HUES48 (cell line): ENCODE results near the gene MTRR.
"Not testable (repeated sequence)": the region's sequence is repeated elsewhere in the genome, so short reads cannot be mapped to it uniquely, and the experiment has no call there.

Experiments used
- H3K27ac ChIP-seq: one replicate; pipeline ENCODE4 v1.7.0; 2013; ENCODE audit warnings: low read depth, low read length, inconsistent platforms
- H3K27me3 ChIP-seq: 2 replicates; pipeline ENCODE4 v1.6.1; 2013; ENCODE audit warnings: mild to moderate bottlenecking, low read length; ENCODE audit not compliant: control insufficient read depth, insufficient read depth
- H3K36me3 ChIP-seq: 2 replicates; pipeline ENCODE4 v1.6.1; 2013; ENCODE audit warnings: low read length; ENCODE audit not compliant: control insufficient read depth, insufficient read depth
- H3K4me1 ChIP-seq: 2 replicates; pipeline ENCODE4 v1.6.1; 2013; ENCODE audit warnings: mild to moderate bottlenecking, low read length; ENCODE audit not compliant: control insufficient read depth, insufficient read depth
- H3K4me3 ChIP-seq: 2 replicates; pipeline ENCODE4 v1.5.1; 2013; ENCODE audit warnings: mild to moderate bottlenecking, low read depth, low read length
- H3K9ac ChIP-seq: 2 replicates; pipeline ENCODE4 v1.6.1; 2013; ENCODE audit warnings: mild to moderate bottlenecking, low read depth, low read length, moderate library complexity
- H3K9me3 ChIP-seq: 2 replicates; pipeline ENCODE4 v1.6.1; 2013; ENCODE audit warnings: low read length; ENCODE audit not compliant: control insufficient read depth, insufficient read depth

Gene MTRR

DNA sequence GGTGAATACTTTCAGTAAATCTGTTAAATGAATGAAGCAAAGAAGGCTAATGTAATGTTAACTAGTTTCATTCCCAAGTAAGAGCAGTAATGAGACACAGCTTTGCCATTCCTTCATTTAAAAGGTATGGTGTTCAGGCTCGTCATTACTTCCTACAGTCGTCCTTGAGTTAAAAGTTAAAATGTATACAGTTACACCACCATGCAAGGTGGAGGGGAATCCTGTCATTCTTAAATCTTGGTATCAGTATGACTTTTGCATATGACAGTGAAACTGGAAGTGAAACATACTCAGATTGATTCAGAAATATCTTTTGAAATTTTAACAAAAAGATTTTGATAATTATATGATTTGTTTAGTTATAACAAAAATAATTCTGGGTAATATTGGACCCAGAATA, 25.9 kb downstream of the MTRR start:
- Histone ChIP-seq H3K27ac (no peak overlapping the region), H3K4me1 (no peaks in the 10 kb centered on the region), H3K4me3 (no peak overlapping the region), H3K9me3 (no peaks in the 10 kb centered on the region), H3K9ac (no peak overlapping the region), H3K27me3 (no peaks in the 10 kb centered on the region), H3K36me3 (peaks cover 97% of the 10 kb centered on the region)

DNA sequence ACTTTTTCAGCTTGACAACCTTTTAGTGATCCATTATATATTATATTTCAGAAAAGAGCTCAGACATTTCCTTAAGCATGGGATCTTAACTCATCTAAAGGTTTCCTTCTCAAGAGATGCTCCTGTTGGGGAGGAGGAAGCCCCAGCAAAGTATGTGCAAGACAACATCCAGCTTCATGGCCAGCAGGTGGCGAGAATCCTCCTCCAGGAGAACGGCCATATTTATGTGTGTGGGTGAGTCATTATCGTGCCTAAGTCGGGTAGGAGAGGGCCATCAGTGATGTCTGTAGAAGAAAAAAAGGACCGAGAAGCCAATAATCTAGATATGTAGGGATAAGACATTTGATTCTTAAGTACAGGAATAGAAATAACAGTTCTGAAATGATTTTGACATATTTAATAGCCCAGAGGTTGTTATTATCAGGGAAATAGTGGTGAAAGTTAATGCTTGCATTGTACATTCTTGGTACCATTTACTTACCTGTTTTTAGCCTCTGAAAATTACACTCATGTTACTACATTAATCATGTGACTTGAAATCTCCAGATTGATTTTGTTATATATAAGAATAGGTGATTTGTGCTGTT, 28.2 kb downstream of the MTRR start:
- no peak overlapping the region for H3K4me3 ChIP-seq
- no peak overlapping the region for H3K27ac ChIP-seq
- no peaks in the 10 kb centered on the region for H3K9me3 ChIP-seq
- no peak overlapping the region for H3K9ac ChIP-seq
- H3K36me3 ChIP-seq = peaks cover 99% of the 10 kb centered on the region
- H3K4me1 ChIP-seq = no peaks in the 10 kb centered on the region
- no peaks in the 10 kb centered on the region for H3K27me3 ChIP-seq

GRCh38 chr5:7902201-7902600, 33.3 kb downstream of the MTRR start:
- H3K36me3 ChIP-seq = peaks cover 63% of the 10 kb centered on the region
- H3K4me1 ChIP-seq = no peaks in the 10 kb centered on the region; the same call in 1 of the 2 replicates

GRCh38 chr5:7902666-7903625, 34.0 kb downstream of the MTRR start:
- H3K4me1 ChIP-seq = no peaks in the 10 kb centered on the region; the same call in 1 of the 2 replicates
- no peak overlapping the region for H3K4me3 ChIP-seq
- no peaks in the 10 kb centered on the region for H3K9me3 ChIP-seq
- H3K9ac ChIP-seq = no peak overlapping the region
- no peak overlapping the region for H3K27ac ChIP-seq
- no peaks in the 10 kb centered on the region for H3K27me3 ChIP-seq
- peaks cover 55% of the 10 kb centered on the region for H3K36me3 ChIP-seq

More at GRCh38 chr5:7902201-7902600, 33.3 kb downstream of the MTRR start:
- Histone ChIP-seq H3K4me3 (no peak overlapping the region), H3K9me3 (no peaks in the 10 kb centered on the region), H3K27ac (no peak overlapping the region), H3K27me3 (no peaks in the 10 kb centered on the region), H3K9ac (no peak overlapping the region)

DNA sequence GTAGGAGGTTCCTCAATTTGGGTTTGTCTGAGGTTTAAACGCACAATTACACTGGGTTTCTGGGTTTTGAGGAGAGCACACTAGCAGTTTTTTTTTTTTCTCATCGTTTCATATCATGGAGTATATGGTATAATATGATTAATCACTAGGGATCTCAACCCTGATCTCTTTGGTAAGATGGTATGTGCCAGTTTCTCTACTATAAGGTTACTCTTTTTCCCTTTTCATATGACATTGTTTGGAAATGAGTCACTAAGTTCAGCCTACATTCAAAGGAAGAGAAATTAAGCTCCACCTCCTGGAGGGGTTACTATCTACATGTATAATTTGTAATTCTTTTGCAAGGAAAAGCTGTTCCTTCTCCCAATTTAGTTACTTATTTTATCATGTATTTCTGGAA, 35.2 kb downstream of the MTRR start:
- Histone ChIP-seq H3K27me3 (no peaks in the 10 kb centered on the region), H3K36me3 (peaks cover 50% of the 10 kb centered on the region), H3K9me3 (no peaks in the 10 kb centered on the region), H3K4me3 (no peak overlapping the region), H3K4me1 (no peaks in the 10 kb centered on the region; the same call in 1 of the 2 replicates), H3K9ac (no peak overlapping the region), H3K27ac (no peak overlapping the region)

DNA sequence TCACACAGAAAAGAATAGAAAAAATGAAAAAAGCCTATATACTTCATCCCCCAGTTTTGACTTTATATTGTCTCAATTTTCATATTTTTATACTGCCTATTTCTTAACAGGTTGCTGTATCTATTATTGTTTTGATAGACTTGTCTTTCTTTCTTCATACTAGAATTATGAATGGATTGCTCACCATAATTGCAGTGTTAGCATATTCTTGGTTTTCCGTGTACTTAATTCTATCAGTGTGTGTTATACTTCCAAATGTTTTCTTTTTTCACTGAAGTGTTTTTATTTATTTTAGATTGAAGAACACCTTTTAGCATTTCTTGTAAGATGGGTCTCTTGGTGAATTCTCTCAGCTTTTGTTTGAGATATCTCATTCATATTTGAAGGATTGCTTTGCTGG, 38.7 kb downstream of the MTRR start:
- Histone ChIP-seq H3K9me3 (0 out of 2 replicates have a peak, but pooled peaks cover 4% of the 10 kb centered on the region), H3K27ac (no peak overlapping the region), H3K4me3 (no peak overlapping the region), H3K9ac (no peak overlapping the region), H3K36me3 (peaks cover 17% of the 10 kb centered on the region; the same call in 1 of the 2 replicates), H3K27me3 (no peaks in the 10 kb centered on the region), H3K4me1 (no peaks in the 10 kb centered on the region; the same call in 1 of the 2 replicates)

- 0 out of 2 replicates have a peak, but pooled peaks cover 4% of the 10 kb centered on the region for H3K9me3 ChIP-seq
- no peak overlapping the region for H3K27ac ChIP-seq
- H3K4me3 ChIP-seq = no peak overlapping the region
- no peaks in the 10 kb centered on the region for H3K27me3 ChIP-seq
- H3K9ac ChIP-seq = no peak overlapping the region
- no peaks in the 10 kb centered on the region; the same call in 1 of the 2 replicates for H3K4me1 ChIP-seq
- peaks cover 17% of the 10 kb centered on the region; the same call in 1 of the 2 replicates for H3K36me3 ChIP-seq
These were observed 39.4 kb downstream of the MTRR start for GRCh38 chr5:7908317-7908716.

DNA sequence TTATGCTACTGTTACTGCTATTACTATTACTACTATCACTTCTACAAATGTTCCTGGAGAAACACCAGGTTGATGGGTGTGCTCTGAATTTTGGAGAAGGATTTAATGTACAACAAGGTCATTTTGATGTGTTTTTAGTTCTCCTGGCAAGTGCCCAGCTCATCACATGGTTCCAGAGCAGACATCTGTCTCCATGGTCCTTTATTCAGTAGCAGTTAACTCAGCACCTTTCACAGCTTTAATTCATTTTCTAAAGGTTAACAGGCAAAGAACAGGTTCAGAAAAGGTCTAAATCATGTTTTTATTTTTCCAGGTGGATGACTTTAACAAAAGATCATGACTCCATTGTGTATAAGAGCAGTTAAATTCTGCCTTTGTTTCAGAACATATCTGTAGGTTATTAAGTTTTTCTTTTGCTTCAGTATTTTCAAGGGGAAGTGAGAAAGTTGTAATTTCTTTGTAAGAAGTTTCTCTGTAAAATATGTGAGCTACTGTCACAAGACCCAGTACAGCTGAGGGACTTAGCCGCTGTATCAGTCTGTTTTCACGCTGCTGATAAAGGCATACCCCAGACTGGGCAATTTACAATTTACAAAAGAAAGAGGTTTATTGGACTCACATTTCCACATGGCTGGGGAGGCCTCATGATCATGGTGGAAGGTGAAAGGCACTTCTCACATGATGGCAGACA, 41.9 kb downstream of the MTRR start:
- Histone ChIP-seq H3K36me3 (0 out of 2 replicates have a peak, but pooled peaks cover 10% of the 10 kb centered on the region), H3K27me3 (no peaks in the 10 kb centered on the region), H3K27ac (no peak overlapping the region), H3K4me1 (no peaks in the 10 kb centered on the region), H3K9me3 (0 out of 2 replicates have a peak, but pooled peaks cover 4% of the 10 kb centered on the region), H3K4me3 (no peak overlapping the region), H3K9ac (no peak overlapping the region)

GRCh38 chr5:7911429-7911771, 42.5 kb downstream of the MTRR start:
- H3K4me3 ChIP-seq, H3K4me1 ChIP-seq, H3K27me3 ChIP-seq, H3K36me3 ChIP-seq, H3K9me3 ChIP-seq, H3K27ac ChIP-seq, H3K9ac ChIP-seq: not testable (repeated sequence)

GRCh38 chr5:7916171-7916804, 47.3 kb downstream of the MTRR start:
- H3K27me3 ChIP-seq = no peaks in the 10 kb centered on the region
- H3K9me3 ChIP-seq = 0 out of 2 replicates have a peak, but pooled peaks cover 7% of the 10 kb centered on the region
- H3K36me3 ChIP-seq = no peaks in the 10 kb centered on the region
- no peaks in the 10 kb centered on the region for H3K4me1 ChIP-seq
- H3K27ac ChIP-seq = no peak overlapping the region
- no peak overlapping the region for H3K4me3 ChIP-seq
- no peak overlapping the region for H3K9ac ChIP-seq
